ENCODE measurements around the gene MCEE. TPM values are rescaled to one million over a fixed set of nuclear protein-coding genes. Genes with fewer than 3 reads are reported as not detected.
"Not testable (repeated sequence)": the region's sequence is repeated elsewhere in the genome, so short reads cannot be mapped to it uniquely, and the experiment has no call there.

Gene MCEE
- total RNA-seq, 2 experiments from 2014 or later: 12.6 to 16.3 TPM

GRCh38 chr2:71091808-71092207, 38.2 kb downstream of the MCEE start:
- H3K4me3 Mint-ChIP-seq; H3K27ac Mint-ChIP-seq; H3K9me3 Mint-ChIP-seq (ENCODE audit: low read depth); H3K36me3 Mint-ChIP-seq; DNase-seq; H3K4me1 Mint-ChIP-seq; ATAC-seq: not testable (repeated sequence)
- H3K27me3 Mint-ChIP-seq: peaks cover 28% of the 10 kb centered on the region
- CTCF ChIA-PET: interaction anchor here (2.1 kb wide), 1 partner anchor 9 kb away, joined by 11 read pairs; no protein-coding TSS in a partner anchor

DNA sequence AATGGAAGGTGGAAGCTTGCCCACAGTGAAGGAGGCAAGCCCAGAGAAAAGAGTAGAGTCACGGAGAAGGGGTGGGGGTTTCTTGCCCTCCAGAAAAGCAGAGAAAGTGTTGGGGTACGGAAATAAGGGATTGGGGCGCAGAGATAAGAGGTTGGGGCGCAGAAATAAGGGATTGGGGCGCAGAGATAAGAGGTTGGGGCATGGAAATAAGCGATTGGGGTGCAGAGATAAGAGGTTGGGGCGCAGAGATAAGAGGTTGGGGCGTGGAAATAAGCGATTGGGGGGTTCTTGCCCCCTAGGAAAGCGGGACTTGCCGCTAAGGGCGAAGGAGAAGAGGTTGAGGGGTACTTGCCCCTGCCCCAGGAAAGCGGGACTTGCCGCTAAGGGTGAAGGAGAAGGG, 40.6 kb downstream of the MCEE start:
- H3K9me3 Mint-ChIP-seq (ENCODE audit: low read depth); H3K4me3 Mint-ChIP-seq; H3K4me1 Mint-ChIP-seq; ATAC-seq; CTCF ChIA-PET; H3K36me3 Mint-ChIP-seq; H3K27ac Mint-ChIP-seq; DNase-seq: not testable (repeated sequence)
- H3K27me3 Mint-ChIP-seq: peaks cover 46% of the 10 kb centered on the region

DNA sequence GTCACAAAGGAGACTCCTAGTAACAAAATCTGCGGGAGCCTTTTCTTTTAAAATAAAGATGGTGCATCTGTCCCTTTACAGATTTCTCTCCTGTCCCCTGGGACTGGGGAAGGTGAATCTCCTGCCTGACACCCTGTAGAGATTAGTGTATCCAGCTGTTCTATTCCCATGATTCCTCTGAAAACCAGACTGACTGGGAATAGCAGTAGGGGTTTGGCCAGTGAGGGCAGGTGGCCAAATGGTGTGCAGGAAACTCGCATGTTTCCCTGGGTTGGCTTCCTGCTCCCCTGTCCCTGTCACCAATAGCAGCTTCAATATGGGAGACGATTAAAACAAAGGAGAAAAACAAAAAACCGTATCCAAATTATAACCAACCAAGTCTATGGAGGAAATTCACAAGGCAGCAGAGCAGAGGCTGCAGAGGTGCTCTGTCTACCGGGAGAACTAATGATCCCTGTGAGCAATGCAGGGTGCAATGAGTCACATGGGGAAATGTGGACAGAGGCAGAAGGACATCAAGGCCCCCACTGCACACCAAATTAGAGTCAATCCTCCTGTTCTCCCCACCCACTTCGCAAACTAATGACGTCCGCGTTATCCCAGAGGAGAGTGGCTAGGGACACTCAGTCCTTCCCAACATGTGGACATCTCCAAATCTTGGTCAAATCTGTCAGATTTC, 44.6 kb downstream of the MCEE start:
- CTCF ChIA-PET; H3K27ac Mint-ChIP-seq; H3K4me3 Mint-ChIP-seq; DNase-seq; H3K9me3 Mint-ChIP-seq (ENCODE audit: low read depth); H3K36me3 Mint-ChIP-seq; ATAC-seq: not testable (repeated sequence)
- Mint-ChIP-seq H3K4me1 (peaks cover 16% of the 10 kb centered on the region), H3K27me3 (peaks cover 54% of the 10 kb centered on the region)

DNA sequence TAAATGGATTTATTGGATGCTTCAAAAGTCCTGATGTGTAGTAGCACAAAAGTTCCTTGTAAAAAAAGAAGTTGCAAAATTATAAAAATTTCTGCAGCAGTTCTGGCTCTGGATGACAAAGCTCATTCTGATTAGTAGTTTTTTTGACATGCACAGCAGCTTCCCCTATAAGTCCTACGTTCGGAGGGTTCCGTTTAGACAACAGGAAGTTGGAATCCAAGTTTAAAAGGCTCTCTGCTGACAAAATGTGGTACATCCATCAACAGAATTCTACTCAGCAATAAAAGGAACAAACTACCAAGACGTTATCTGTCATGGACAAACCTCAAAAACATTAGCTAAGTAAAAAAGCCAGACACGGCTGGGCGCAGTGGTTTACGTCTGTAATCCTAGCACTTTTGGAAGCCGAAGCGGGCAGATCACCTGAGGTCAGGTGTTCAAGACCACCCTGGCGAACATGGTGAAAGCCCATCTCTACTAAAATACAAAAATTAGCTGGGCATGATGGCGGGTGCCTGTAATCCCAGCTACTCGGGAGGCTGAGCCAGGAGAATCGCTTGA, 46.2 kb downstream of the MCEE start:
- H3K4me3 Mint-ChIP-seq; ATAC-seq; H3K27ac Mint-ChIP-seq; DNase-seq; H3K9me3 Mint-ChIP-seq (ENCODE audit: low read depth); H3K36me3 Mint-ChIP-seq: not testable (repeated sequence)
- peaks cover 43% of the 10 kb centered on the region for H3K27me3 Mint-ChIP-seq
- CTCF ChIA-PET: interaction anchor here (0.8 kb wide), 1 partner anchor 16 kb away, joined by 5 read pairs; no protein-coding TSS in a partner anchor
- H3K4me1 Mint-ChIP-seq: peaks cover 16% of the 10 kb centered on the region

- CTCF ChIA-PET: interaction anchor here (0.8 kb wide), 1 partner anchor 17 kb away, joined by 5 read pairs; no protein-coding TSS in a partner anchor
- H3K27ac Mint-ChIP-seq; ATAC-seq; H3K9me3 Mint-ChIP-seq (ENCODE audit: low read depth); DNase-seq; H3K4me3 Mint-ChIP-seq; H3K36me3 Mint-ChIP-seq: not testable (repeated sequence)
- H3K27me3 Mint-ChIP-seq: peaks cover 37% of the 10 kb centered on the region
- peaks cover 16% of the 10 kb centered on the region for H3K4me1 Mint-ChIP-seq
These were observed 46.7 kb downstream of the MCEE start for GRCh38 chr2:71083297-71083696.

DNA sequence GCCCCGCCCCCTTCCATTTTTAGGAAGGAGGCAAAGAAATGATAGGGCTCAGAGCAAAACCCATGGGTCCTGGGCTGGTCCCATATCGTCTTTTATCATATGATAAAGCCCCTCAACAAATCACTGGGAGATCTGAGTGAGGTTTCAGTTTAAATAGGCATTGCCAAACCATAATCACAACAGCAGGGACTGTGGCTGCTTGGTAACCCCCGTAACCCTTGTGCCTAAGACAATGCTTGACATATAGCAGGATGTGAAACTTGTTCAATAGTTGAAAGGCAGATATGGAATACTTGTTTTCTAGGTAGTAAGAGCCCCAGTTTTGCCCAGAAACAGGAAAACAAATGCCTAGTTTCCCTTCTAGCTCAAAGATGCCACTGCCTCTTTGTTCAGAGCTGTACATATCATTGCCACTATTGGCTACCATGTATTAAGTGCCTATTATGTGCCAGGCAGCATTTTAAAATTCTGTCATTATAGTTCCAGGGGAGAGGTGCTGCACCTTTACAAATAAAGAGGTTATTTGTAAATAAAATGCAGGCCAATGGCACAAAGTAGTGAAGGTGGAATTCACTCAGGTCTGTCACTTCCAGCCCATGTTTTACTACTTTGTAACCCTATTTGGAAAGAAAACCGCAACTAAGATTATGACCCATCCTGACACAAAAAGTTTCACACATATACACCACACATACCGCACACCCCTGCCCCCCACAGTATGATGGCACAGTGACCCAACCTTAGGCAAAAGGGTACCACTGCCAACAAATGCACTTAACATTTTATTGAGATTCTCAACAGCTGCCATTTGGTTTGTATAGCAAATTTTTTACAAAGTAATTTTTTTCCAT, 47.4 kb downstream of the MCEE start:
- peak overlapping the region; percentile 32 for H3K4me3 Mint-ChIP-seq
- H3K4me1 Mint-ChIP-seq: peaks cover 16% of the 10 kb centered on the region
- CTCF ChIA-PET: no interaction called here
- H3K36me3 Mint-ChIP-seq: peaks cover 11% of the 10 kb centered on the region
- ATAC-seq (peak; percentile 76), DNase-seq (peak; percentile 81)
- H3K27ac Mint-ChIP-seq: no peak overlapping the region
- peaks cover 33% of the 10 kb centered on the region for H3K27me3 Mint-ChIP-seq
- H3K9me3 Mint-ChIP-seq (ENCODE audit: low read depth): no peaks in the 10 kb centered on the region

DNA sequence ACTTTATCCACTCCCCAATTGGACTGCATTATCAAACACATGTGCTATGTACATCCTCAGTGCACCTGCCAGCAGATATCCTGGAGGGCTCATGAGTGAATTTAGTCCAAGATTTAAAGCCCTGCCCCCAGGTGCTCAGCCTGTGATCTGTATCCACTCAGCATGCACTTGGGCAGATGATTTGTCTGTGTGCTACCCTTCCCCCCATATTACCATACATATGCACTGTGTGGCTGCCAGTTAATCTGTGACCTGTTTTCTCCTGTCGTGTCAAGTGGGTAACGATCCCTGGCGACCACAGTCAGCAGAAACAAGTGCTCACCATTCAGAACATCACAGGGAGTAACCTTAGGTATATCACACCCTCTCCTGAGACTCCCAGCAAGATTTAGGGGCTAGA, 51.4 kb downstream of the MCEE start:
- Mint-ChIP-seq H3K36me3 (peaks cover 26% of the 10 kb centered on the region), H3K27me3 (no peaks in the 10 kb centered on the region), H3K27ac (no peak overlapping the region), H3K4me1 (peaks cover 16% of the 10 kb centered on the region), H3K9me3 (ENCODE audit: low read depth) (no peaks in the 10 kb centered on the region), H3K4me3 (no peak overlapping the region)
- DNase-seq (no peak), ATAC-seq (no peak)
- CTCF ChIA-PET: interaction anchor here (2.3 kb wide), 1 partner anchor 10 kb away, joined by 6 read pairs; the partner anchor contains the start of gene NAGK

DNA sequence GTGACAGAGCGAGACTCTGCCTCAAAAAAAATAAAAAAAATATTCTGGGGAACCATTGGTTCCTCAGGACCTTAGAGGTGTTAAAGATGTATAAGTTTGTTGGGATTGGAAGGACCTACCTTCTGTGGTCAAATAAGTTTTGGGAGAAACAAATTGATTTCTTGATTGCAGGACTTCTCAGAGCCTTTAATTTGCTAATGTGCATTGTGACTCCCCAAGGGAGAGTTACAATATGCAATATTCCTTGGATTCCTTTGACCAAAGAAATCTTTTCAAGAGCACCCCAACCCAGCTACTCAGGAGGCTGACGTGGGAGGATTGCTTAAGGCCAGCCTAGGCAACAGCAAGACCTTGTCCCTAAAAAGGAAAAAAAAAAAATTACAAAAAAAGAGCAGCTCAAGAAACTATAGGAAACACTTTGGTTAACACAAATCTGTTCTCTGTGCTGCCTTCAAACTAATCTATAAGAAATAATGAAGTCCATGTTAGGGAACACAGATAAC, 55.1 kb downstream of the MCEE start:
- Mint-ChIP-seq H3K9me3 (ENCODE audit: low read depth) (no peaks in the 10 kb centered on the region), H3K4me3 (no peak overlapping the region), H3K27ac (no peak overlapping the region), H3K27me3 (no peaks in the 10 kb centered on the region), H3K4me1 (peaks cover 25% of the 10 kb centered on the region), H3K36me3 (peaks cover 32% of the 10 kb centered on the region)
- no peak for ATAC-seq
- CTCF ChIA-PET: interaction anchor here (1.2 kb wide), 1 partner anchor 26 kb away, joined by 3 read pairs; no protein-coding TSS in a partner anchor
- no peak for DNase-seq

DNA sequence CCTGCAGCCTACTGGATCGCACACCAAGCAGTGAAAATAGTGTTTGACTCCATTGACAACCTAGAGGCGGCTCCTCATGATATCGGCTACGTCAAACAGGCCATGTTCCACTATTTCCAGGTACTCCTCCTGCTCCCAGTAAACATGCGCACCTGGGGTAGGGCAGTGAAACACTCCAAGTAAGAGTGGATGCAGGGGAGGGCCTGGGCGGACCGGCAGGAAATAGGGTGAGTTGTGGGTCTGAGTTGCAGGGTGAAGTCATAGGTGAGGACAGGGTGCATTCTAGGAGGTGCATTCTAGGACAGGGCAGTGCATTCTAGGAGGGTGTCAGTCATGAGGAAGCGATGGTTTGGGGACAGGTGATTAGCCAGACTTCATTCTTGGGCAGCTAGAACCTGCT, 56.6 kb downstream of the MCEE start:
- CTCF ChIA-PET: no interaction called here
- no peak for DNase-seq
- no peak overlapping the region for H3K27ac Mint-ChIP-seq
- H3K36me3 Mint-ChIP-seq: peaks cover 23% of the 10 kb centered on the region
- H3K27me3 Mint-ChIP-seq: no peaks in the 10 kb centered on the region
- no peaks in the 10 kb centered on the region for H3K9me3 Mint-ChIP-seq (ENCODE audit: low read depth)
- H3K4me1 Mint-ChIP-seq: peaks cover 35% of the 10 kb centered on the region
- no peak for ATAC-seq
- no peak overlapping the region for H3K4me3 Mint-ChIP-seq

DNA sequence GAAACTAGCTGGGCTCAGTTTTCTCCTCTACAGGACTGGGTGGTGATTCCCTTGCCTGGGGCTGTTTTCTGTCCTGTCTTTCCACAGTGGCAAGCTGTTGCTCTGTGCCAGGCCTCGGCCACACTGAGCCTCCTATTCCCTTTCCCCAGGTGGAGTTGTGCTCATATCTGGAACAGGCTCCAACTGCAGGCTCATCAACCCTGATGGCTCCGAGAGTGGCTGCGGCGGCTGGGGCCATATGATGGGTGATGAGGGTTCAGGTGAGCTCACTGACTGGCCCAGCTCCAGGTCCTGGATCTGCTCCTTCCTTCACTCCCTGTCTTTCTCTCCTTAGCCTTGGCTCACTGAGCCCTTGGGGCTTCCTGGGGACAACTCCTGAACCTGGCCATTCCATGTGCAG, 57.5 kb downstream of the MCEE start:
- peaks cover 21% of the 10 kb centered on the region for H3K36me3 Mint-ChIP-seq
- CTCF ChIA-PET: interaction anchor here (1.0 to 2.7 kb wide), 3 partner anchors 10 to 84 kb away, joined by 3 to 7 read pairs (median 3); no protein-coding TSS in a partner anchor

DNA sequence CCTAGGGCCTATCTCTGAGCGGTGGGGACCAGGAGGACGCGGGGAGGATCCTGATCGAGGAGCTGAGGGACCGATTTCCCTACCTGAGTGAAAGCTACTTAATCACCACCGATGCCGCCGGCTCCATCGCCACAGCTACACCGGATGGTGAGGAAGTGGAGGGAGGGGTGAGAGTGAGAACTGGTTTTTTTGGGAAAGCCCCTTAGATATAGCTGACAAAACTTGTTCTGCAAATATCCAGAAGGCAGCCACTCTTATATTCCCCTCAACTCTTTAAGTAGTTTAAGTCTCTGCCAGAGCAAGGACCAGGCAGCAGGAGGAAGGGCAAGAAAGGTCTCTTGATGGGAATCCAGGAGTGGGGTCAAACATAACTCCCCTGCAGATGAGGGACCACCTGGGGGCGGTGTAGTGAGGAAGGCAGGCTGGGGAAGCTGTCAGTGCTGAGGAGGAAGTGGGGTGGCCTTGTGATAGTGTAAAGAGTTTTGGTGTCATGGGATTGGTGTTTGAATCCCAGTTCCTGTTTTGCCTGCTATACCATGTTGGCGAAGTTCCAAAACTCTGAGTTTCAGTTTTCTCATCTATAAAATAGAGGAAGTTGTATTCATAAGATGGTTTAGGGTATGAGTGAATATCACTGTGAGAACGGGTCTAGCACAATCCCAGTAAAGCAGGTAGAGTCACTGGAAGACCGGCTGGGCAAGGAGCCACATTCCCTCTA, 58.2 kb downstream of the MCEE start:
- H3K4me1 Mint-ChIP-seq: peaks cover 47% of the 10 kb centered on the region
- peaks cover 15% of the 10 kb centered on the region for H3K36me3 Mint-ChIP-seq
- DNase-seq (peak; percentile 50), ATAC-seq (no peak)
- no peaks in the 10 kb centered on the region for H3K9me3 Mint-ChIP-seq (ENCODE audit: low read depth)
- peak overlapping the region; percentile 31 for H3K4me3 Mint-ChIP-seq
- CTCF ChIA-PET: interaction anchor here (0.7 to 2.7 kb wide), 7 partner anchors 9 to 260 kb away, joined by 3 to 8 read pairs (median 4); partner anchors contain the start of genes MPHOSPH10 and ZNF638
- no peaks in the 10 kb centered on the region for H3K27me3 Mint-ChIP-seq
- peak overlapping the region; percentile 48 for H3K27ac Mint-ChIP-seq

More for the DNA sequence above, 57.5 kb downstream of the MCEE start:
- peaks cover 41% of the 10 kb centered on the region for H3K4me1 Mint-ChIP-seq
- H3K4me3 Mint-ChIP-seq: no peak overlapping the region
- H3K27me3 Mint-ChIP-seq: no peaks in the 10 kb centered on the region
- DNase-seq: no peak
- no peak for ATAC-seq
- H3K9me3 Mint-ChIP-seq (ENCODE audit: low read depth): no peaks in the 10 kb centered on the region
- H3K27ac Mint-ChIP-seq: no peak overlapping the region

GRCh38 chr2:71070294-71071093, 59.5 kb downstream of the MCEE start:
- DNase-seq (no peak), ATAC-seq (no peak)
- no peaks in the 10 kb centered on the region for H3K9me3 Mint-ChIP-seq (ENCODE audit: low read depth)
- H3K4me3 Mint-ChIP-seq: no peak overlapping the region
- H3K36me3 Mint-ChIP-seq: peaks cover 13% of the 10 kb centered on the region
- CTCF ChIA-PET: interaction anchor here (1.1 to 2.7 kb wide), 4 partner anchors 30 to 261 kb away, joined by 3 to 8 read pairs (median 6); partner anchors contain the start of gene ZNF638
- peaks cover 49% of the 10 kb centered on the region for H3K4me1 Mint-ChIP-seq
- no peak overlapping the region for H3K27ac Mint-ChIP-seq
- H3K27me3 Mint-ChIP-seq: no peaks in the 10 kb centered on the region

Data from activated CD8-positive, alpha-beta memory T cell treated with anti-CD3 and anti-CD28 coated beads, Interleukin-2, amount 10 ng/mL, durations not matched to agents 7 days and 5 days (primary cell).